HG03521 (cell line): Measurements from ENCODE around the gene KLF15.

Experiments used
- ATAC-seq: cut with Tn5 transposase; IDR thresholded peaks from one replicate; pipeline ENCODE4 v1.9.1; 2021; ENCODE audit warnings: mild to moderate bottlenecking, moderate library complexity; ENCODE audit not compliant: unreplicated experiment

Gene KLF15

GRCh38 chr3:126322181-126322967 lies 34.8 kb downstream of the KLF15 start:
- ATAC-seq = no peak

- ATAC-seq = no peak
Observed at GRCh38 chr3:126321490-126321889, 35.7 kb downstream of the KLF15 start.

GRCh38 chr3:126320517-126321293 lies 36.5 kb downstream of the KLF15 start:
- no peak for ATAC-seq

DNA sequence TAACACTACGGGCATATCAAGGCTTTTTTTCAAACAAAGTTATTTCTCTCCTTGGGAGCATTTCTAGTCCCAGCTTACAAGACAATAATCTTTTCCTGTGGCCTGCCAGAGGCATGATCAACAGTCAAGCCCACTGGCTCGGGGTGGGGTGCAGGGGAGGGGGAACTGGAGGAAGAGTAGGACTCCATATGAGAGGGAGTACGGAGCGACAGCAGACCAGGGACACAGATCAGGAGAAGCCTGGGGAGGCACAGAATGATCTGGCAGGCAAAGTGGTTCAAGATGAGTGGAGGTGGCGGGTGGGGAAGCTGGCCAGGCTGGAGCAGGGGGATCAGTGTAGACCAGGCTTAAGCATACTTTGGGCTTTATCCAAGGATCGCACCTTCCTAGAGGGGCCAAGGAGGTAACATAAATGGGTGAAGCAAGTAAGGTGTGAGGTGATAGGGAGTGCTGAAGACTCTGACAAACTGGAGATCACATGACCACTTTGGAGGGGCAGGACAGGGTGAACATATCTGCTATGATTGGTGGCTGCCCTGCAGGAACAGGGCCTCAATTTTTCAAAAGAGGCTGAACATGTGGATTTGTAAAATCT lies 37.4 kb downstream of the KLF15 start:
- no peak for ATAC-seq

DNA sequence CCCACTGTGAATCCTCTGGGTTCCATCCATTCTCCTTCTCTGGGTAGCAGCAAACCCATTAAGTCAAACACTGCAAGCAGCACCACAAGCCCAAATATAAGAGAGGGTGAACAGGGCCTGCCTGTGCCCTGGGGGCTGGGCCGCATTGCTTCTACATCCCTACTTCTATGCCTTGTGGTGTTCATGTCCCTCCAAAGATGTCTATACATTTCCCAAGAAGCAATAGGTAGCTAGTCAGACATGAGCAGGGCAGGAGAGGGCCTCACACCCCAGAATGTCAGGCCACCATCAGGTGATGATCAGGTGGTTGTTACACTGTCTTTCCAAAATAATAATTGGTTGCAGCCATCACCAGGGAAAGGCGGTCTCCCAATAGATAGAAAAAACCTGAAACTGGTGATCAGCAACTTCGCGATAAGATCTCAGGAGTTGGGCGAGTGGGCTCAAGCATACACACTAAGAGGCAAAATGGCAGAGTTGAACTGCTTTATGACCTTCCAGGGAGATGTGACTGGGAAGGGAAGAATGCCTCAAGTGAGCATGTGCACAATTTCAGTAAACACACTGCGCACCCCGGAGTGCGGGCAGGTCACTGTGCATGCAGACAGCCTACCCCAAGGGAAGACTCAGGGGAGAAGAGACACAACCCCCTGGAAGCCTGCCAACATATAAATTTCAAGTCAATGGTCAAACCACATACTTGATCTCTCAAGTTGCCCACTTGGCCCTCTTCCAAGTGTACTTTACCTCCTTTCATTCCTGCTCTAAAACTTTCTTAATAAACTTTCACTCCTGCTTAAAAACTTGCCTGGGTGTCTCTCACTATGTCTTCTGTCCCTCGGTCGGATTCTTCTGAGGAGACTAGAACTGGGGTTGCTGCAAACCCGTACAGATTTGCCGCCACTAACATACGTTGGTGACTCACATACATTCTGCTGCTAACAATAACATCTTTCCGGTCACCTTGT lies 39.9 kb downstream of the KLF15 start:
- ATAC-seq = no peak

DNA sequence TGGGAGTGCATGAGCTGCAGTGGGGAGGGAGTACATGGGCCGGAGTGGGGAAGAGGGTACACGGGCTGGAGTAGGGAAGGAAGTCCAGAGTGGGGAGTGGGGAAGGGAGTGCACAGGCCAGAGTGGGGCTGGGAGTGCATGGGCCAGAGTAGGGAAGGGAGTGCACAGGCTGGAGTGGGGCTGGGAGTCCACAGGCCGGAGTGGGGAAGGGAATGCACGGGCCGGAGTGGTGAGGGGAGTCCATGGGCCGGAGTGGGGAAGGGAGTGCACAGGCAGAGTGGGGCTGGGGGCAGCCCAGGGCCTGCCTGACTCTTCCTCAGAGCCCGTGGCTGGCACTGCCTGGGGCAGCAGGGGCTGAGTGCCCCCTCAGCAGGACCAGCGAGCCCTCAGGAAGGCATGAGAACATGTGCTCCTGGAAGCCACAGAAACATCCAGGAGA lies 40.7 kb downstream of the KLF15 start:
- ATAC-seq = no peak

- ATAC-seq = no peak
Observed at GRCh38 chr3:126316031-126316461, 41.2 kb downstream of the KLF15 start.

- ATAC-seq = no peak
Observed at GRCh38 chr3:126314790-126315658, 42.2 kb downstream of the KLF15 start.

DNA sequence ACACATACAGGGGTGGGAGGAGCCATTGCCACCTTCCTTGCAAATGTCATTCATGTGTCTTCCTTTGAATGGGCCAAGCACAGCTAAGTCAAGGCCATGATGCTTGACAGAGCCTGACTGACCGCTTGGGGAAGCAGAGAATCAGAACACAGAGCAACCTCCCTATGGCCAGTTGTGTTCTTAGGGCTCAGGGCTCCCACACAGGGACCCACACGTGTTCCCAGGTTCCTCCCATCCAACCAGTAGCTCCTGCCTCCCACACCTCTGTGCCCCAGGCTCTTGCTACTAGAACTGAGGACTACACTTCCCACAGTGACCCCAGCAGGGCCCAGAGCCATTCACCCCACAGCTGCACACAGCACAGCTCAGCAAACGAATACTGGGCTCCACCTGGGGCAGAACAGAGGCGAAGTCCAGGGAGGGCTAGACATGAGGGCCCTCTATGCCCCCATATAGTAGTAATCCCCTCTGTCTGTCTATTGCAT lies 42.9 kb downstream of the KLF15 start:
- no peak for ATAC-seq

GRCh38 chr3:126313580-126314304 lies 43.5 kb downstream of the KLF15 start:
- ATAC-seq = no peak

DNA sequence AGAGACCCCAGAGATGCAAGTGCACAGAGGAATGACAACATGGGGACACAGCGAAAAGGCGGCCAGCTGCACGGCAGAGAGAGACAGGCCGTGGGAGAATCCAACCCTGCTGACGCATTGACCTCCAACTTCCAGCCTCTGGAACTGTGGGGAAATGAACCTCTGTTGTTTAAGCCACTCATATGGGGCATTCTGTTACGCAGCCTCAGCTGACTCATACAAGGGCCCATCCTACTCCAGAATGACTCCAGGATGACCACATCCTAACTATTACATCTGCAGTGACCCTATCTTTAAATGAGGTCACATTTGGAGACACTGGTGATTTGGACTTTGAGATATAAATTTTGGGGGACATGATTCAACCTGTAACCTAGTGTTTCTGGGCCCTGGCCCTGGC lies 44.0 kb downstream of the KLF15 start:
- ATAC-seq = no peak

DNA sequence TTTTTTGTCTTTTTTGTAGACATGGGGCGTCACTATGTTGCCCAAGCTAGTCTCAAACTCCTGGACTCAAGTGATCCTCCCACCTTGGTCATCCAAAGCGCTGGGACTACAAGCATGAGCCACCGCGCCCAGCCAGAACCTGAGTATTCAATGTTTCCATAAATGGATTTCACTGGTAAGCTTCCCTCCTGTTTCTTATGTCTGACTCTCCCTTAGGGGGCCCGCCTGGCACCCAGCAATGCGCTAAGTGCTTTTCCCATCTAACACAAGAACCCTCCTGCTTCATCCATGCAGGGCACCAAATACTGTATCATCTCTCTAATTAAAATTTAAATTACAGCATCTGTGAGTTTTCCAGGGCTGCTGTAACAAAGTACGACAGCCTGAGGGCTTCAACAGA lies 44.9 kb downstream of the KLF15 start:
- no peak for ATAC-seq

DNA sequence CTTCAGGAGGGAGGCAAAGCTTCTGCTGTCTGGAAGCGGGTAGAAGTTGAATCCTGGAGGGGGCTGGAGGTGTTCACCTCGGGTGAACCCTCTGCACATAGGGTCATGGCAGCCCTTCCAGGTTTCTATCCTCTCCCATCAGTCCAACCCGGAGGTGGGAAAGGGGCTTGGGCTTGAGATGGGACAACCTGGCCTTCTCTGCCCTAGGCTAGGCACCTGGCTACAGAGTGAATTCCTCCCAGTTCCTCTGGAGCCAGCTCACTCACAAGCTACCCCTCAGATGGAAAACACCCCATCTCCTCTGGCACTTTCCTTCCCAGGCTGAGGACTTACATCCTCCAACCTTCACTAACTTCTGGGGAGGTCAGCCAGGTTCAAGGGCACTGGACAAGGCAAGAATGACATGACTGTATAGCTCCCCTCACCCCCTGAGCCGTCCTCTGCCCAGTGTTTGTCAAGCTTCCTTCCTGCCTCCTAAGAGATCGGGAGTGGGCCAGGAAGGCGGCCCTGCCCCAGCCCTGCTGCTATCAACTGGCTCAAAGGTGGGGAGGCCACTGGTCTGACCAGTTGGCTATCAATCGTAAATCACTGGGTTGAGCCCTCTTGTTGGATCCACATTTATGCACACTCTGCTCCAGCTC lies 45.8 kb downstream of the KLF15 start:
- no peak for ATAC-seq

DNA sequence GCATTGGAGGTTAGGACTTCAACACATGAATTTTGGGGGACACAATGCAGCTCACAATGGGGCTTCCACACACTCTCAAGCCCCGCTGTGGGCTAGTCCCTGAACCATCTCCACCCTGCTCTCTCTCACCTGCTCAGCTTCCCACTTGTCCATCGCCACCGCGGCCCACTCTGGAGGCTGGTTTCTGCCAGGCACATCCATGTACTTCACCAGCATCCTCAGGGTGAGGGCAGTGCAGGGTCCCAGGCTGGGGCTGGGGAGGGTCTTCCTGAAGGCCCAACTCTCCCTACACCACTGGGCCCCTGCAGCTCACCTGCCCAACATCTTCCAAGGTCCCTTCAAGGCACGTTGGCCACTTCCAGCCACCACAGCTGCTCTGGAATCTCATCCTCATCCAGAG lies 46.4 kb downstream of the KLF15 start:
- ATAC-seq = no peak

- ATAC-seq = no peak
Observed at GRCh38 chr3:126309861-126310655, 47.1 kb downstream of the KLF15 start.

- no peak for ATAC-seq
Observed at GRCh38 chr3:126309165-126309564, 48.0 kb downstream of the KLF15 start.

DNA sequence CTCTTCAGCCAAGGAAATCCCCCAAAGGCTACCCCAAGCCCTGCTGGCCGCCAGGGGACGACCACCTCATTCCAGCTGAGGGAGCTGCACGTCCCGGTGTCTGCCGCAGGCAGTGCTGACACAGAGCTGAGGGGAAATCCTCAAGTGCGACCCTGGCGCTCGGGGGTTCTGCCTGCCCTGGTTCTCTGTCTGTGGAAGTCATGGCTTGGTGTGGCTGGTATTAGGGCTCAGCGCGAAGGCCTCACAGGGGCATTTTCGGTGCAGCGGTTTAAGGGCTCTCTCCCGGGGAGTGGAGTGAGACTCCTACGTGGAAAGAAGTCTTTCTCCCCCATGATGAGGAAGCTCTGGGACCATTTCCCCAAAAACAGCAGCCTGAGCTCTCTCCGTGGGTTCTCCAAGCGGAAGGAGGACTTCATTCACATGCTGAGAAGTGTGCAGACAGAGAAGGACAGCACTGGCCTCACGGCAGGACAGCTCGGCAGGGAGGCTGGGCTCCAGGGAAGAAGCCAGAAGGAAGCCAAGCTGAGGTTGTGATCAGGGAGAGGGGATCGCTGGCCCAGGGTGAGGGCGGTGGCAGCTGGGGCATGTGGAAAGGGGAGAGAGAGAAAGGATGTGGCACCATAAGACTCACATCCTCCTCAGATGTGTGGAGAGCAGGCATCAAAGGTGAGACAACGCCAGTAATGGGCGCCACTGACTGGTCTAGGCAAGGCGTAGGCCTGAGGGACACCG lies 48.6 kb downstream of the KLF15 start:
- no peak for ATAC-seq
